ENCODE results near the gene USP47.
"Not testable (repeated sequence)": the region's sequence is repeated elsewhere in the genome, so short reads cannot be mapped to it uniquely, and the experiment has no call there.

USP47 gene

DNA sequence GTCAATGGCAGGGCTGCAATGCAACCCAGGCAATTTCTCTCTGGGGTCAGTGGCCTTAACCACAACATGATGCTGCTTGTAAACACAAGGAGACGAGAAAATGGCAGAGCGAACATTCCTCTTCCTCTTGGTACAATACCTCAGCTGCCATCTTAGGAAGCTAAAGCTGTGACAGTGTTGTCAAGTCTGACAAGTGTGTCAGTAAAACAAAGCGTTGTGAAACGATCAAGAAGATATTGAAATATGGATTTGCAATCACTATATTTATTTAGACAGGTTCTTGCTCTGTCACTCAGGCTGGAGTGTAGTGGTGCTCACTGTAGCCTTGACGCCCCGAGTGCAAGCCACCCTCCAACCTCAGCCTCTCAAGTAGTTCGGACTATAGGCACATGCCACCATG is 14.5 kb upstream of the USP47 start:
- no peak overlapping the region for H3K4me3 ChIP-seq (ENCODE audit: insufficient read depth, low read depth, low read length, poor library complexity, severe bottlenecking)
- H3K9me3 ChIP-seq (ENCODE audit: control insufficient read depth, low read length): no peaks in the 10 kb centered on the region
- no peak for DNase-seq
- no peaks in the 10 kb centered on the region for H3K27me3 ChIP-seq (replicated peaks; ENCODE audit: control insufficient read depth, insufficient read depth, low read length, poor library complexity, severe bottlenecking)
- H3K36me3 ChIP-seq (ENCODE audit: control insufficient read depth, insufficient read depth, low read length): no peaks in the 10 kb centered on the region
- H3K27ac ChIP-seq (ENCODE audit: insufficient read depth, low read length, poor library complexity, severe bottlenecking): no peak overlapping the region
- H3K4me1 ChIP-seq (ENCODE audit: control insufficient read depth, insufficient read depth, low read length, poor library complexity, severe bottlenecking): no peaks in the 10 kb centered on the region

DNA sequence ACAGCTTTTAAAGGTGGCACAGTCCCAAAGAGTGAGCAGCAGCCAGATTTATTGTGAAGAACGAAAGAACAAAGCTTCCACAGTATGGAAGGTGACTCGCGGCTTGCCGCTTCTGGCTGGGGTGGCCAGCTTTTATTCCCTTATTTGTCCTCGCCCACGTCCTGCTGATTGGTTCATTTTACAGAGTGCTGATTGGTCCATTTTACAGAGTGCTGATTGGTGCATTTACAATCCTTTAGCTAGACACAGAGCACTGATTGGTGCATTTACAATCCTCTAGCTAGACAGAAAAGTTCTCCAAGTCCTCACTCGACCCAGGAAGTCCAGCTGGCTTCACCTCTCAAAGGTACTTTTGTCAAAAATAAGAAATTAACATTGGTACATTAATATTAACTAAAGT is 10.4 kb upstream of the USP47 start:
- H3K9me3 ChIP-seq (ENCODE audit: control insufficient read depth, low read length); H3K36me3 ChIP-seq (ENCODE audit: control insufficient read depth, insufficient read depth, low read length); H3K4me3 ChIP-seq (ENCODE audit: insufficient read depth, low read depth, low read length, poor library complexity, severe bottlenecking); H3K27me3 ChIP-seq (replicated peaks; ENCODE audit: control insufficient read depth, insufficient read depth, low read length, poor library complexity, severe bottlenecking); DNase-seq; H3K4me1 ChIP-seq (ENCODE audit: control insufficient read depth, insufficient read depth, low read length, poor library complexity, severe bottlenecking); H3K27ac ChIP-seq (ENCODE audit: insufficient read depth, low read length, poor library complexity, severe bottlenecking): not testable (repeated sequence)

DNA sequence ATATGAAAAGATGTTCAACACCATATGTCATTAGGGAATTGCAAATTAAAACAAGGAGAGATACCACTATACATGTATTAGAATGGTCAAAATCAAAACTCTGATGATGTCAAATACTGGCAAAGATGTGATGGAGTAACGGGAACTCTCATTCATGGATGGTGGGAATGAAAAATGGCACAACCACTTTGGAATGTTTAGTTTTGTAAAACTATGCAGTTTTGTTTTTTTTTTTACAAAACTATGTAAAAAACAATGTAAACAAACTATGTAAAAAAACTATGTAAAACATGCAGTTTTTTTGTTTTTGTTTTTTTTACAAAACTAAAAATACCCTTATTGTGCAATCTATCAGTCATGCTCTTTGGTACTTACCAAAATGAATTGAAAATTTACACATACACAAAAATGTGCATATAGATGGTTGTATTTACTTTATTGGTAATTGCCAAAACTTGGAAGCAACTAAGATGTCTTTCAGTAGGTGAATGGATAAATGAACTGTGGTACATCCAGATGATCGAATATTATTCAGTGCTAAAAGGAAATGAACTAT is 5.0 kb upstream of the USP47 start:
- Histone ChIP-seq H3K27ac (ENCODE audit: insufficient read depth, low read length, poor library complexity, severe bottlenecking) (no peak overlapping the region), H3K9me3 (ENCODE audit: control insufficient read depth, low read length) (no peaks in the 10 kb centered on the region), H3K4me3 (ENCODE audit: insufficient read depth, low read depth, low read length, poor library complexity, severe bottlenecking) (no peak overlapping the region), H3K27me3 (replicated peaks; ENCODE audit: control insufficient read depth, insufficient read depth, low read length, poor library complexity, severe bottlenecking) (no peaks in the 10 kb centered on the region), H3K36me3 (ENCODE audit: control insufficient read depth, insufficient read depth, low read length) (no peaks in the 10 kb centered on the region), H3K4me1 (ENCODE audit: control insufficient read depth, insufficient read depth, low read length, poor library complexity, severe bottlenecking) (no peaks in the 10 kb centered on the region)
- DNase-seq: no peak

DNA sequence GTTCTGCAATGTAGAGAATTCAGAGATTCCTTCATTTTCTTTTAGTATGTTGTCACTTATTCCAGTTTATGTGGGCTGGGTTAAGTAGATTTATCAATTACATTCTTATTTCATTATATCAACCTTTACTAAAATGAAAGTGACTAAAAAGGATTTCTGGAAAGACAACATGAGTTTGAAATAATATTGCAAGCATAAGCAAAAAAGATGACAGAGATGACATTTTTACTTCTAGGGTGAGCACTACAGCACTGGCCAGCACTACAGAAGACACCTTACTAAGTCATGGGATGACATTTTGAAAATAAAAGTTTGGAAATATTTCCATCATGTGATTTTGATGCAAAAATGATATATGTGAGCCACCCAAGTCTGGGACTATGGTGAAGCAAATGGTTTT is 2.1 kb upstream of the USP47 start:
- no peaks in the 10 kb centered on the region for H3K27me3 ChIP-seq (replicated peaks; ENCODE audit: control insufficient read depth, insufficient read depth, low read length, poor library complexity, severe bottlenecking)
- no peak for DNase-seq
- peaks cover 8% of the 10 kb centered on the region for H3K4me1 ChIP-seq (ENCODE audit: control insufficient read depth, insufficient read depth, low read length, poor library complexity, severe bottlenecking)
- H3K27ac ChIP-seq (ENCODE audit: insufficient read depth, low read length, poor library complexity, severe bottlenecking): no peak overlapping the region
- H3K36me3 ChIP-seq (ENCODE audit: control insufficient read depth, insufficient read depth, low read length): no peaks in the 10 kb centered on the region
- H3K9me3 ChIP-seq (ENCODE audit: control insufficient read depth, low read length): no peaks in the 10 kb centered on the region
- H3K4me3 ChIP-seq (ENCODE audit: insufficient read depth, low read depth, low read length, poor library complexity, severe bottlenecking): no peak overlapping the region

DNA sequence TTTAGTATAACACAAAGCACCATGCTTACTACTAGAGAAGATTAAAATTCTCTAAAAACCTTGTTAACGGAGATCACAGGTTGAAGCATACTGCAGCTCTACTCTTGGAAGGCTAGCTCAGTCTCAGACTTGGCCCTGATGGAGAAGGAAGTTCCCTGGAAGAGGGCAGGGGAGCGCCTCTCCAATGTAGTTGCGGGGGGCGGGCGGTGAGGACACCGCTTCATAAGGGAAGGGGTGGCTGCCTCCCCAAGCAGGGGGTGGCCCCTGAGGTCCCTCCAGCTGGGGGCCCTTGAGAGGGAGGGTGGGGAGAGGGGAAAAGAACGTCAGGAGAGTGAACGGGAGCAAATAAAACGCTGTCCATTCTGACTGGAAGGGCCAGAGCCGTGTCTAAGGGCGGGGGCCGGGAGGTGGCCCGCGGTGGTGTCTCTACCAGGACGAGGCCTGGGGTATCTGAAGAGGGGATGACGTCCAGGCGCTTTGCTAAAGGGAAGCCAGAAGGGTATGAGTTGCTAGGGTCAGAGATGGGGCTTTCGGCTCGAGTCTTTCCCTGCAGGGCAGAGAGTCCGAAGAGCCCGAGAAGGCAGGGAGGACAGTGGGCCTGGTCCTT is 553 bp upstream of the USP47 start:
- no peak for DNase-seq
- Histone ChIP-seq H3K27ac (ENCODE audit: insufficient read depth, low read length, poor library complexity, severe bottlenecking) (peak overlapping the region; percentile 96), H3K9me3 (ENCODE audit: control insufficient read depth, low read length) (no peaks in the 10 kb centered on the region), H3K4me1 (ENCODE audit: control insufficient read depth, insufficient read depth, low read length, poor library complexity, severe bottlenecking) (peaks cover 18% of the 10 kb centered on the region), H3K4me3 (ENCODE audit: insufficient read depth, low read depth, low read length, poor library complexity, severe bottlenecking) (peak overlapping the region; percentile 81), H3K27me3 (replicated peaks; ENCODE audit: control insufficient read depth, insufficient read depth, low read length, poor library complexity, severe bottlenecking) (no peaks in the 10 kb centered on the region), H3K36me3 (ENCODE audit: control insufficient read depth, insufficient read depth, low read length) (no peaks in the 10 kb centered on the region)

DNA sequence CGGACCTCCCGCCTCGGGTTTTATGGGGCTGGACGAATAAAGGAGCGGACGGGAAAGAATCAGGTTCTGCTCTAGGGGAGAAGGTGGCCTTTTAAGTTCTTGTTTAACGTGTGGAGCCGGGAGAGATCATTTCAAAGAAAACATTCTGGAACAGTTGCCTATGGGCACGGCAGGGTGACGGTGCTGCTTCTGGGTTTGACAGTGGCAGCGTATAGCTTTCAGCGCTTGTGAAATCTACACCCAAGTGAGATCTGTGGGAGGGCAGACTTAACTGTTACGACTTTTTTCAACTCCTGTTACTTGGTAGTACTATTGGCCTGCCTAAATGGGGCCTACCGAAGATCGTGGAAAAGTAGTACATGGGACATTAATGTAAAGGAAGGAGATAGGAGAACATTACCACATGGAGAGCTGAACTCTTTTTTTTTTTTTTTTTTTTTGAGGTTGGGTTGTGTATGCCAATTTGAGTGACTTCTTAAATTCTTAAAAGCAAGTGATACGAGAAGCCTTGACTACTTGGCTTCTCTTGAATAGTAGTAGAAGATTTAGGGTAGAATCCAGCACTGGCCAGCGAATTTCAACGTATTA is 743 bp downstream of the USP47 start:
- Histone ChIP-seq H3K9me3 (ENCODE audit: control insufficient read depth, low read length) (no peaks in the 10 kb centered on the region), H3K4me1 (ENCODE audit: control insufficient read depth, insufficient read depth, low read length, poor library complexity, severe bottlenecking) (peaks cover 20% of the 10 kb centered on the region)

DNA sequence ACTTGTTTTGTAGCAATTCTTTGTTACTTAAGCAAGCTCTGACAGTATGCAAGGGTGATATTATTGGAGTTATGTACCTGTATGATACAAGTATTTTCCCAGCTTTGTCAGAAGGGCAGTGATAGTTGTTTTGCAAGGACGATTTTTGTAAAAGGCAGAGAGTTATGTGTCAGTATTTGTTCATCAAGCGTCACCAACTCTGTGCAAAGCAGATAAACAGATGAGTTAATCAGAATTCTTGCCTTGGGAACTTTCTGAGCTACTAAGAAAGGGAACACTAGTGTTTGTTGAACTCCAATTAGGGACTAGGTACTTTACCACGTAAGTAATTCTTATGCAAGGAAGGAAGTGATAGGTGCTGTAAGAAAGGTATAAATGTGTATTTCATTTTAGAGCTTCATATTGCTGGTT is 1.4 kb downstream of the USP47 start:
- no peaks in the 10 kb centered on the region for H3K9me3 ChIP-seq (ENCODE audit: control insufficient read depth, low read length)
- DNase-seq: no peak
- H3K27me3 ChIP-seq (replicated peaks; ENCODE audit: control insufficient read depth, insufficient read depth, low read length, poor library complexity, severe bottlenecking): no peaks in the 10 kb centered on the region
- H3K36me3 ChIP-seq (ENCODE audit: control insufficient read depth, insufficient read depth, low read length): no peaks in the 10 kb centered on the region
- H3K4me3 ChIP-seq (ENCODE audit: insufficient read depth, low read depth, low read length, poor library complexity, severe bottlenecking): peak overlapping the region; percentile 81
- H3K4me1 ChIP-seq (ENCODE audit: control insufficient read depth, insufficient read depth, low read length, poor library complexity, severe bottlenecking): peaks cover 27% of the 10 kb centered on the region
- peak overlapping the region; percentile 96 for H3K27ac ChIP-seq (ENCODE audit: insufficient read depth, low read length, poor library complexity, severe bottlenecking)

More for the DNA sequence above, 743 bp downstream of the USP47 start:
- Histone ChIP-seq H3K27ac (ENCODE audit: insufficient read depth, low read length, poor library complexity, severe bottlenecking) (peak overlapping the region; percentile 96), H3K27me3 (replicated peaks; ENCODE audit: control insufficient read depth, insufficient read depth, low read length, poor library complexity, severe bottlenecking) (no peaks in the 10 kb centered on the region), H3K4me3 (ENCODE audit: insufficient read depth, low read depth, low read length, poor library complexity, severe bottlenecking) (peak overlapping the region; percentile 81), H3K36me3 (ENCODE audit: control insufficient read depth, insufficient read depth, low read length) (no peaks in the 10 kb centered on the region)
- DNase-seq: peak; percentile 8 to 35 (median 32)

DNA sequence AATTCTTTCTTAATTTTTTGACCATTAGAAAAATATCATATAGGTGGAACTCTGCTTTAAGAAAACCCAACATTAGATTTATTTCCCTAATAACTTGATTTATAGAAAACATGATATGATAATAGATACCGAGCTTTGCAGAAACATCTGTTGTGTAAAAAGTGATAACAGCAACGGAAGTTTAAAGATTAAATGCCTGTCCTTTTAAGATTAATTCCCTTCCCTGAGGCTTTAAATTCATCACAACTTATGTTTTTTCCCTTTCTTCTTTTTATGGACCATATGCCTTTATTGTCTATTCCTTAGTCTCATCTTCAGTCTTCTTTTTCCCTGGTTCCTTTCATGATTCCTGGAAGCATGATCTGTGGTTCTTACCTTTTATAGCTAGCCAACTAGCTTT is 1.9 kb downstream of the USP47 start:
- H3K4me3 ChIP-seq (ENCODE audit: insufficient read depth, low read depth, low read length, poor library complexity, severe bottlenecking): peak overlapping the region; percentile 81
- no peaks in the 10 kb centered on the region for H3K36me3 ChIP-seq (ENCODE audit: control insufficient read depth, insufficient read depth, low read length)
- no peaks in the 10 kb centered on the region for H3K9me3 ChIP-seq (ENCODE audit: control insufficient read depth, low read length)
- no peaks in the 10 kb centered on the region for H3K27me3 ChIP-seq (replicated peaks; ENCODE audit: control insufficient read depth, insufficient read depth, low read length, poor library complexity, severe bottlenecking)
- H3K4me1 ChIP-seq (ENCODE audit: control insufficient read depth, insufficient read depth, low read length, poor library complexity, severe bottlenecking): peaks cover 29% of the 10 kb centered on the region
- DNase-seq: no peak
- H3K27ac ChIP-seq (ENCODE audit: insufficient read depth, low read length, poor library complexity, severe bottlenecking): peak overlapping the region; percentile 96

DNA sequence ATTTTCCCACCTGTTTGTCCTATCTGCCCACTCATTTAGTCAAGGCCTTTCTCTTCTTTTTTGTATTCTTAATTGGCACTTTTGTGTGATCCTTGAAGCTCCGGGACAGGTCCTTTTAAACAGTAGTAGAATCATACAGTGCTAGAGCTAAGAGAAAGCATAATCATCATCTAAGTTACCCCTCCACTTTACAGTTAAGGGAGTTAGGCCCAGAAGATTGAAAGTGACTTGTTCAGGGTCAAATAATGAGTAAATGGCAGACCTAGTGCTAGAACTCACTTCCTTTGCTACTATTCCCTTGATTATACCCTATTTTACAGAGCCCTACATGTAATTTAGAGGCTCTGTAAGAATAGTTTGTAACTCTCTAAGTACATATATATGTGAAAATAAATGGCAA is 2.5 kb downstream of the USP47 start:
- Histone ChIP-seq H3K27ac (ENCODE audit: insufficient read depth, low read length, poor library complexity, severe bottlenecking) (peak overlapping the region; percentile 96), H3K4me3 (ENCODE audit: insufficient read depth, low read depth, low read length, poor library complexity, severe bottlenecking) (peak overlapping the region; percentile 81), H3K27me3 (replicated peaks; ENCODE audit: control insufficient read depth, insufficient read depth, low read length, poor library complexity, severe bottlenecking) (no peaks in the 10 kb centered on the region), H3K36me3 (ENCODE audit: control insufficient read depth, insufficient read depth, low read length) (no peaks in the 10 kb centered on the region), H3K4me1 (ENCODE audit: control insufficient read depth, insufficient read depth, low read length, poor library complexity, severe bottlenecking) (peaks cover 34% of the 10 kb centered on the region), H3K9me3 (ENCODE audit: control insufficient read depth, low read length) (no peaks in the 10 kb centered on the region)
- DNase-seq: no peak

DNA sequence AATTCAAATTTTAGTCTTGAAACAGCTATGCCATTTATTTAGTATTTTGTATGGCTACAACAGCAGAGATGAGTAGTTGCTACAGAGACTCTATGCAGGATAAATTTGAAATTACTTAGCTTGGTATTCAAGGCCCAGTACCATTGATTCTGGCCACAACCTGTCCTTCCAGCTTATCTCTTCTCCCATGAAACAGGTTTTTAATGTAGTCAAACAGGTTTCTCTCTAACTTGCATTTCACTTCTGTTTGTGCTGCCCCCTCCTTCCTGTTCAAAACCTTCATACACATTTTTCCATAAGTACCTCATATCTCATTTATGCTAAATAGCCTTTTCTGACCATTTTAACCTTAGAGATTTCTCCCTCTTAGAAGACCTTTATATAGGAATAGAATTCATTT is 3.3 kb downstream of the USP47 start:
- H3K9me3 ChIP-seq (ENCODE audit: control insufficient read depth, low read length): no peaks in the 10 kb centered on the region
- H3K36me3 ChIP-seq (ENCODE audit: control insufficient read depth, insufficient read depth, low read length): no peaks in the 10 kb centered on the region
- H3K27ac ChIP-seq (ENCODE audit: insufficient read depth, low read length, poor library complexity, severe bottlenecking): no peak overlapping the region
- peaks cover 34% of the 10 kb centered on the region for H3K4me1 ChIP-seq (ENCODE audit: control insufficient read depth, insufficient read depth, low read length, poor library complexity, severe bottlenecking)
- H3K27me3 ChIP-seq (replicated peaks; ENCODE audit: control insufficient read depth, insufficient read depth, low read length, poor library complexity, severe bottlenecking): no peaks in the 10 kb centered on the region
- no peak for DNase-seq
- H3K4me3 ChIP-seq (ENCODE audit: insufficient read depth, low read depth, low read length, poor library complexity, severe bottlenecking): no peak overlapping the region
